OCI-LY7 (cell line): ENCODE data around the gene ITGA8. TPM values are rescaled to one million over a fixed set of nuclear protein-coding genes. Genes with fewer than 3 reads are reported as not detected.

ENCODE experiments used
- BruUV-seq: library from RNA; stranded (reverse); fragments of 400-500 nt; replicated peaks from 2 replicates; lab custom pipeline; 2021; lab: Mats Ljungman, UMichigan
- CTCF ChIA-PET: fragments of 300-600 bp; sonication (Branson Sonifier 250); formaldehyde crosslinking; loops from one replicate; lab custom pipeline; 2022; ENCODE audit warnings: antibody characterized with exemption; ENCODE audit not compliant: unreplicated experiment; lab: Charles Lee
- POLR2A ChIA-PET: fragments of 300-600 bp; sonication (Branson Sonifier 250); formaldehyde crosslinking; loops from one replicate; lab custom pipeline; 2022; ENCODE audit warnings: antibody characterized with exemption; lab: Charles Lee
- DNase-seq: peaks from one replicate; pipeline ENCODE4 v3.0.0-alpha.2; 2015; ENCODE audit warnings: low spot score
- H2AFZ ChIP-seq: fragments of 200-600 bp; sonication (generic), shearing (Covaris generic); 2 replicates; pipeline ENCODE4 v1.6.1; 2014; ENCODE audit warnings: mild to moderate bottlenecking, antibody characterized with exemption, low read length, moderate library complexity
- H3K27ac ChIP-seq: fragments of 200-600 bp; sonication (generic); 2 replicates; pipeline ENCODE4 v1.5.1; 2014; ENCODE audit warnings: mixed run types, low read depth, mild to moderate bottlenecking, moderate library complexity, low read length, inconsistent platforms; ENCODE audit not compliant: poor library complexity, severe bottlenecking
- H3K36me3 ChIP-seq: fragments of 200-600 bp; sonication (generic); 2 replicates; pipeline ENCODE4 v1.6.1; 2014; ENCODE audit warnings: mild to moderate bottlenecking, antibody characterized with exemption, low read length, moderate library complexity, mixed read lengths; ENCODE audit not compliant: insufficient read depth
- H3K4me1 ChIP-seq: fragments of 200-600 bp; sonication (generic); 2 replicates; pipeline ENCODE4 v1.5.1; 2014; ENCODE audit warnings: mild to moderate bottlenecking, low read length; ENCODE audit not compliant: insufficient read depth, poor library complexity, severe bottlenecking
- H3K4me2 ChIP-seq: fragments of 200-600 bp; sonication (generic); 2 replicates; pipeline ENCODE4 v1.6.1; 2014; ENCODE audit warnings: mild to moderate bottlenecking, low read length
- H3K4me3 ChIP-seq: fragments of 200-600 bp; sonication (generic); 2 replicates; pipeline ENCODE4 v1.5.1; 2014; ENCODE audit warnings: mild to moderate bottlenecking, low read depth, low read length; ENCODE audit not compliant: poor library complexity, severe bottlenecking
- H3K79me2 ChIP-seq: fragments of 200-600 bp; sonication (generic); 2 replicates; pipeline ENCODE4 v1.6.1; 2016; ENCODE audit warnings: low read depth, mild to moderate bottlenecking, low read length, moderate library complexity, mixed read lengths; ENCODE audit not compliant: insufficient read depth
- H3K9me2 ChIP-seq: fragments of 200-600 bp; sonication (generic); 2 replicates; pipeline ENCODE4 v1.6.1; 2016; ENCODE audit warnings: mild to moderate bottlenecking, low read length, mixed read lengths; ENCODE audit not compliant: insufficient read depth
- H3K9me3 ChIP-seq: fragments of 200-600 bp; sonication (generic); 2 replicates; pipeline ENCODE4 v1.6.1; 2014; ENCODE audit warnings: mild to moderate bottlenecking, mixed run types, low read length, mixed read lengths
- H4K20me1 ChIP-seq: fragments of 200-600 bp; sonication (generic); 2 replicates; pipeline ENCODE4 v1.6.1; 2014; ENCODE audit warnings: mild to moderate bottlenecking, antibody characterized with exemption, low read length, moderate library complexity, mixed read lengths; ENCODE audit not compliant: insufficient read depth
- EZH2phosphoT487 ChIP-seq: fragments of 200-600 bp; sonication (generic); IDR thresholded peaks from 2 replicates; pipeline ENCODE4 v1.6.1; 2018; ENCODE audit warnings: low read depth, borderline replicate concordance, mild to moderate bottlenecking, mixed run types, antibody characterized with exemption, low read length, moderate library complexity, mixed read lengths
- intact Hi-C: fragments of 100-400 bp; cut with micrococcal nuclease; formaldehyde crosslinking; loops from one replicate; pipeline ENCODE4 v1.10.0; 2022; ENCODE audit not compliant: unreplicated experiment
- total RNA-seq, 2 experiments: library from RNA; depleted of rRNA in 1 of 2; stranded (reverse); fragments of >200 nt in 1 of 2; shearing (Covaris generic) in 1 of 2; gene quantifications; 2 replicates each; pipeline ENCODE4 v1.2.3, GENCODE V29; 2014 to 2022
- TF ChIP-seq, protein P1 (sequence below): fragments of 200-600 bp; sonication (generic); conservative IDR thresholded peaks from 2 replicates; pipeline ENCODE4 v1.5.1; 2014; ENCODE audit warnings: mild to moderate bottlenecking, antibody characterized with exemption, low read length, moderate library complexity, mixed read lengths

Gene ITGA8
- total RNA-seq, 2 experiments from 2014 or later, result not detected

DNA sequence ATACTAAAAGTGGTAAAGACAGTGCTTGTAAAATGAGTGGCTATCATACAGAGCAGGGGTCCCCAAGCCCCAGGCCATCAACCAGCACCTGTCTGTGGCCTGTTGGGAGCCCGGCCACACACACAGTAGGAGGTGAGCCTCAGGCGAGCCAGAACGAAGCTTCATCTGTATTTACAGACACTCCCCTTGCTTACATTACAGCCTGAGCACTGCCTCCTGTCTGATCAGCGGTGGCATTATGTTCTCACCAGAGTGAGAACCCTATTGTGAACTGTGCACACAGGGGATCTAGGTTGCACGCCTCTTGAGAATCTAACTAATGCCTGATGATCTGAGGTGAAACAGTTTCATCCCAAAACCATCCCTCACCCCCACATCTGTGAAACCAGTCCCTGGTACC is 58.7 kb downstream of the ITGA8 start:
- no peaks in the 10 kb centered on the region for H3K4me1 ChIP-seq
- intact Hi-C loops, result no loop called here
- H3K9me2 ChIP-seq, result no peaks in the 10 kb centered on the region
- BruUV-seq, result no TSS peak
- no peaks in the 10 kb centered on the region for H3K9me3 ChIP-seq
- CTCF ChIA-PET, result no interaction called here
- no peak overlapping the region for H2AFZ ChIP-seq
- no peak for TF ChIP-seq EZH2phosphoT487
- TF ChIP-seq, protein P1, sequence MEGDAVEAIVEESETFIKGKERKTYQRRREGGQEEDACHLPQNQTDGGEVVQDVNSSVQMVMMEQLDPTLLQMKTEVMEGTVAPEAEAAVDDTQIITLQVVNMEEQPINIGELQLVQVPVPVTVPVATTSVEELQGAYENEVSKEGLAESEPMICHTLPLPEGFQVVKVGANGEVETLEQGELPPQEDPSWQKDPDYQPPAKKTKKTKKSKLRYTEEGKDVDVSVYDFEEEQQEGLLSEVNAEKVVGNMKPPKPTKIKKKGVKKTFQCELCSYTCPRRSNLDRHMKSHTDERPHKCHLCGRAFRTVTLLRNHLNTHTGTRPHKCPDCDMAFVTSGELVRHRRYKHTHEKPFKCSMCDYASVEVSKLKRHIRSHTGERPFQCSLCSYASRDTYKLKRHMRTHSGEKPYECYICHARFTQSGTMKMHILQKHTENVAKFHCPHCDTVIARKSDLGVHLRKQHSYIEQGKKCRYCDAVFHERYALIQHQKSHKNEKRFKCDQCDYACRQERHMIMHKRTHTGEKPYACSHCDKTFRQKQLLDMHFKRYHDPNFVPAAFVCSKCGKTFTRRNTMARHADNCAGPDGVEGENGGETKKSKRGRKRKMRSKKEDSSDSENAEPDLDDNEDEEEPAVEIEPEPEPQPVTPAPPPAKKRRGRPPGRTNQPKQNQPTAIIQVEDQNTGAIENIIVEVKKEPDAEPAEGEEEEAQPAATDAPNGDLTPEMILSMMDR, result no peak
- no peak overlapping the region for H3K27ac ChIP-seq
- POLR2A ChIA-PET, result interaction anchor here (0.6 kb wide), 1 partner anchor 433 kb away, joined by 6 read pairs; no protein-coding TSS in a partner anchor
- no peaks in the 10 kb centered on the region for H3K79me2 ChIP-seq
- H4K20me1 ChIP-seq, result no peaks in the 10 kb centered on the region
- H3K4me2 ChIP-seq, result no peak overlapping the region
- no peak overlapping the region for H3K4me3 ChIP-seq
- no peak for DNase-seq
- H3K36me3 ChIP-seq, result no peaks in the 10 kb centered on the region

DNA sequence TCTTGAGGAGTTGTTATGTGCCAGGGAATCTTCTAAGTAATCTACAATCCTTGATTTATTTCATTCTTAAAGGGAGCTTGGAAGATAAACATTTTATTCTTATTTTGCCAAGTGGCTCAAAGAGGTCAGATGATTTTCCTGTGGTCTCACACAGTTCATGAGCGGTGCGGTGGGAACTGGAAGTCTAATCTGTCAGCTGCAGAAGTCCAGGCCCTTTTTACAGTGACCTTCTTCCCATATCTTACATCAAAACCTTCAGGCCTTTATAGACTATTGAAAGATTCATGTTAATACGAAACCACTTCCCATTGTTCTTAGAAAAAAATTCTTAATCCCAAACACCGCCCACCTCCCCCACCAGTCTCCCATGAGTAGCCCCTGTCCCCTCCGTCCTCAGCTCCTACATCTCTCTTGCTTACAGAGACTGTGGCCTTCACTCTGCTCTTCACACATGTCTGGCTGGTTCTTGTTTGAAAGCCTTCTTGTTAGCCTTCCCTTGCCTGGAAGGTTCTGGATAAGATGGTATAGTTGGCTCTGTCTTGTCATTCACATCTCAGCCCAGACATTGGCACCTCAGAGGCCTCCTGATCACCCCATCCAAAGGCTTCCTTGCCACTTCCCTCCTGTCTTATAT is 61.5 kb downstream of the ITGA8 start:
- Histone ChIP-seq H3K27ac (no peak overlapping the region), H3K9me3 (no peaks in the 10 kb centered on the region), H4K20me1 (no peaks in the 10 kb centered on the region), H3K9me2 (no peaks in the 10 kb centered on the region), H3K4me2 (no peak overlapping the region), H3K36me3 (no peaks in the 10 kb centered on the region), H3K4me3 (no peak overlapping the region), H3K79me2 (no peaks in the 10 kb centered on the region), H2AFZ (no peak overlapping the region), H3K4me1 (no peaks in the 10 kb centered on the region)
- intact Hi-C loops, result no loop called here
- ChIA-PET CTCF (no interaction called here), POLR2A (no interaction called here)
- BruUV-seq, result no TSS peak
- TF ChIP-seq, protein P1, result no peak
- no peak for TF ChIP-seq EZH2phosphoT487
- DNase-seq, result no peak

GRCh38 chr10:15652757-15653156 is 67.0 kb downstream of the ITGA8 start:
- H2AFZ ChIP-seq, result no peak overlapping the region
- BruUV-seq, result no TSS peak
- intact Hi-C loops, result no loop called here

More at GRCh38 chr10:15652757-15653156, 67.0 kb downstream of the ITGA8 start:
- Histone ChIP-seq H3K4me1 (no peaks in the 10 kb centered on the region), H3K9me2 (no peaks in the 10 kb centered on the region), H3K27ac (no peak overlapping the region), H3K36me3 (no peaks in the 10 kb centered on the region), H3K9me3 (no peaks in the 10 kb centered on the region), H3K4me3 (no peak overlapping the region), H3K4me2 (no peak overlapping the region), H3K79me2 (no peaks in the 10 kb centered on the region), H4K20me1 (no peaks in the 10 kb centered on the region)
- DNase-seq, result no peak
- ChIA-PET POLR2A (interaction anchor here (0.7 kb wide), 2 partner anchors 244 to 1433 kb away, joined by 4 read pairs; no protein-coding TSS in a partner anchor), CTCF (no interaction called here)
- TF ChIP-seq, protein P1, result no peak
- TF ChIP-seq EZH2phosphoT487, result no peak
